ENCODE results near the gene LSM3. TPM values are rescaled to one million over a fixed set of nuclear protein-coding genes. Genes with fewer than 3 reads are reported as not detected.

LSM3 gene
- total and polyA plus RNA-seq, 4 donors, result 7.1 to 19.5 (median 10.2) TPM

DNA sequence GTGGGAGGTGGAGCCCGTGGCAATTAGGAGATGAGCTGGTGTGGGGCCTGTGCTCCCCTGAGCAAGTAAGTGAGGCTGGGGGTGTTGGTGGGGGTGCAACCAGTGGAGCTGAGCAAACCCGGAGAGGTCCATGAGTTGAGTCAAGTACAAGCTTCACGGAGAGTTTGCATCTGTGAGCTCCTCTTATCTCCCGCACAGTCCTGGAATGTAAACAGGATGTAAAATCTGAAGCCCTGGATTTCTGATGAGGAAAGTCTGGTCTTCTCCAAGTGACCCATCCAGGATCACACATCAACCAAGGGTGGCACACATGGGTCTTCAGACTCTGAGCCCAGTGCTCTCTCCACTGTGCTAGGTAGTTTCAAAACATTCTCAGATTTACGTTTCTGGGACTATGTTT lies 67.8 kb downstream of the LSM3 start:
- intact Hi-C loops (cut with DNase I), result no loop called here
- Histone ChIP-seq H3K9me3 (ENCODE audit: control insufficient read depth, low read length) (no peaks in the 10 kb centered on the region), H3K4me3 (ENCODE audit: low read length in 2 of 2) (no peak overlapping the region), H3K36me3 (ENCODE audit: control insufficient read depth in 1 of 2, insufficient read depth in 2 of 2, low read length in 1 of 2) (no peaks in the 10 kb centered on the region), H3K27ac (ENCODE audit: low read depth in 1 of 2, low read length in 2 of 2) (no peak overlapping the region), H3K4me1 (ENCODE audit: control insufficient read depth in 1 of 2, insufficient read depth in 2 of 2, low read length in 2 of 2) (no peaks in the 10 kb centered on the region), H3K27me3 (ENCODE audit: control insufficient read depth in 1 of 2, insufficient read depth in 2 of 2, low read length in 1 of 2) (no peaks in the 10 kb centered on the region)
- WGBS, 2 donors, result 91 to 96% methylated on average over 5 of the region's 5 CpGs
- DNase-seq (no peak), ATAC-seq (ENCODE audit: low FRiP score) (no peak)

DNA sequence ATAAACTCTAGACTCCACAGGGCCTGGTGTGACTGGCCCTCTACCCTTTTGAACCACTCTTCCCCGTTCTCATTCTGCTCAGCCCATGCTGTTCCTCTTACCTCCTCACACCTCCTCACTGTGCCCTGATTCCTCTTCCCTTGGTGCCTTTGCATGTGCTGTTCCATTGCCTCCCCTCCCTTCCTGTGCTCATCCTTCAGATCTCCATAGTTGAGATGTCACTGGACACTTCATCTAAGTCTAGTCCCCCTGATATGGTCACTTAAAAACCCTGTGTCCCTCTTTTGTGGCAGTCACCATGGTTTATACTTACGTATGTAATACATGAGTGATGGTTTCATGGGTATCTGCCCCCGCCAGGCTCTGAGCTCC lies 69.8 kb downstream of the LSM3 start:
- Histone ChIP-seq H3K27me3 (ENCODE audit: control insufficient read depth in 1 of 2, insufficient read depth in 2 of 2, low read length in 1 of 2) (no peaks in the 10 kb centered on the region), H3K4me1 (ENCODE audit: control insufficient read depth in 1 of 2, insufficient read depth in 2 of 2, low read length in 2 of 2) (no peaks in the 10 kb centered on the region), H3K36me3 (ENCODE audit: control insufficient read depth in 1 of 2, insufficient read depth in 2 of 2, low read length in 1 of 2) (no peaks in the 10 kb centered on the region), H3K4me3 (ENCODE audit: low read length in 2 of 2) (no peak overlapping the region), H3K27ac (ENCODE audit: low read depth in 1 of 2, low read length in 2 of 2) (no peak overlapping the region), H3K9me3 (ENCODE audit: control insufficient read depth, low read length) (no peaks in the 10 kb centered on the region)
- no peak for ATAC-seq (ENCODE audit: low FRiP score)
- no peak for DNase-seq
- 85 to 91% methylated on average over 3 of the region's 3 CpGs for WGBS, 2 donors
- intact Hi-C loops (cut with DNase I), result no loop called here

GRCh38 chr3:14248849-14249523 lies 70.4 kb downstream of the LSM3 start:
- no peaks in the 10 kb centered on the region for H3K36me3 ChIP-seq (ENCODE audit: control insufficient read depth in 1 of 2, insufficient read depth in 2 of 2, low read length in 1 of 2)
- H3K27ac ChIP-seq (ENCODE audit: low read depth in 1 of 2, low read length in 2 of 2), result no peak overlapping the region
- no peaks in the 10 kb centered on the region for H3K9me3 ChIP-seq (ENCODE audit: control insufficient read depth, low read length)
- WGBS, 2 donors, result 64 to 65% methylated on average over 5 of the region's 5 CpGs
- H3K27me3 ChIP-seq (ENCODE audit: control insufficient read depth in 1 of 2, insufficient read depth in 2 of 2, low read length in 1 of 2), result no peaks in the 10 kb centered on the region
- DNase-seq (no peak), ATAC-seq (ENCODE audit: low FRiP score) (no peak)
- no peak overlapping the region for H3K4me3 ChIP-seq (ENCODE audit: low read length in 2 of 2)
- intact Hi-C loops (cut with DNase I), result no loop called here
- no peaks in the 10 kb centered on the region for H3K4me1 ChIP-seq (ENCODE audit: control insufficient read depth in 1 of 2, insufficient read depth in 2 of 2, low read length in 2 of 2)

Other genes with a start within 250 kb of the LSM3 start
- 1 to 10 TPM; 7.5 to 9.4 TPM for gene CHCHD4, start 53.9 kb upstream of the LSM3 start, total RNA-seq
- gene CHCHD4, start 53.9 kb upstream of the LSM3 start, polyA plus RNA-seq, result 10 to 100 TPM in 1 of 2 donors, 1 to 10 TPM in 1; 8.6 to 12.0 TPM
- 100 to 1,000 TPM; 110 to 132 TPM for gene TMEM43, start 53.8 kb upstream of the LSM3 start, total RNA-seq
- 100 to 1,000 TPM in 1 of 2 donors, 10 to 100 TPM in 1; 52.0 to 102 TPM for gene TMEM43, start 53.8 kb upstream of the LSM3 start, polyA plus RNA-seq
- 10 to 100 TPM; 29.7 to 36.7 TPM for gene XPC, start 216 bp upstream of the LSM3 start, total RNA-seq
- 10 to 100 TPM; 14.3 to 37.1 TPM for gene XPC, start 216 bp upstream of the LSM3 start, polyA plus RNA-seq
- gene SLC6A6, start 223.8 kb downstream of the LSM3 start, total RNA-seq, result 10 to 100 TPM; 36.5 to 62.2 TPM
- 1 to 10 TPM; 5.3 to 6.1 TPM for gene SLC6A6, start 223.8 kb downstream of the LSM3 start, polyA plus RNA-seq

All from aorta (tissue), 5 donors.